ENCODE data around the gene SYT2.
A peak's percentile ranks its signal among the peaks of the same experiment; 100 is the strongest.
"Not testable (repeated sequence)": the region's sequence is repeated elsewhere in the genome, so short reads cannot be mapped to it uniquely, and the experiment has no call there.

The SYT2 gene

DNA sequence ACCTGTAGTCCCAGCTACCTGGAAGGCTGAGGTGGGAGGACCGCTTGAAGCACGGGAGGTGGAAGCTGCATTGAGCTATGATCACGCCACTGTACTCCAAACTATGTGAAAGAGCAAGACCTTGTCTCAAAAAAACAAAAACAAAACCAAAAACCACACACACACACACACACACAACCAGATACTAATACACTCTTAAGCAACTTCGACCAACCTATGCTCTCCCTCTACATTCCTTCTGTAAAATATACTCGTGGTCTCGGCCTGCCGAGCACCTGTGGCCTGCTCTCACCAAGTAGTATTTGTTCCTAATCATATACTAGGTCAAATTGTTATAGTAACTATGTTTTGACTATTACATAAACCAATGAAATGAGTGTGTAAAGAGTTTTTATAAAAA, 13.5 kb upstream of the SYT2 start:
- Histone ChIP-seq H3K4me1 (ENCODE audit: control insufficient read depth, insufficient read depth, low read length) (no peaks in the 10 kb centered on the region), H3K9me3 (ENCODE audit: control insufficient read depth, low read length) (no peaks in the 10 kb centered on the region), H3K9ac (ENCODE audit: low read length) (no peak overlapping the region), H3K27me3 (ENCODE audit: control insufficient read depth, insufficient read depth, low read length) (no peaks in the 10 kb centered on the region), H3K36me3 (ENCODE audit: control insufficient read depth, insufficient read depth, low read length) (peaks cover 3% of the 10 kb centered on the region), H3K4me3 (ENCODE audit: low read length) (no peak overlapping the region)

DNA sequence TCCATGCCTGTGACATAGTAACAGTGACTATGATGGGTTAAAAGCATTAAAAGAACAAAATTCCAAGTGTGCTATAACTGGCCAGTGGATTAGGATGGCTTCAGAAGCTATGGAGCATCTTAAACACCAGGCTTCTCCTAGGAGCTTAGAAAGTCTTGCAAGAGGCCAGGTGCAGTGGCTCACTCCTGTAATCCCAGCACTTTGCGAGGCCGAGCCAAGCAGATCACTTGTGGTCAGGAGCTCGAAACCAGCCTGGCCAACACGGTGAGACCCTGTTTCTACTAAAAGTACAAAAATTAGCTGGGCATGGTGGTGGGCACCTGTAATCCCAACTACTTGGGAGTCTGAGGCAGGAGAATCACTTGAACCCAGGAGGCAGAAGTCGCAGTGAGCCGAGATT, 12.8 kb upstream of the SYT2 start:
- H3K4me1 ChIP-seq (ENCODE audit: control insufficient read depth, insufficient read depth, low read length); H3K27me3 ChIP-seq (ENCODE audit: control insufficient read depth, insufficient read depth, low read length); H3K9me3 ChIP-seq (ENCODE audit: control insufficient read depth, low read length); H3K9ac ChIP-seq (ENCODE audit: low read length); H3K36me3 ChIP-seq (ENCODE audit: control insufficient read depth, insufficient read depth, low read length); H3K4me3 ChIP-seq (ENCODE audit: low read length): not testable (repeated sequence)

DNA sequence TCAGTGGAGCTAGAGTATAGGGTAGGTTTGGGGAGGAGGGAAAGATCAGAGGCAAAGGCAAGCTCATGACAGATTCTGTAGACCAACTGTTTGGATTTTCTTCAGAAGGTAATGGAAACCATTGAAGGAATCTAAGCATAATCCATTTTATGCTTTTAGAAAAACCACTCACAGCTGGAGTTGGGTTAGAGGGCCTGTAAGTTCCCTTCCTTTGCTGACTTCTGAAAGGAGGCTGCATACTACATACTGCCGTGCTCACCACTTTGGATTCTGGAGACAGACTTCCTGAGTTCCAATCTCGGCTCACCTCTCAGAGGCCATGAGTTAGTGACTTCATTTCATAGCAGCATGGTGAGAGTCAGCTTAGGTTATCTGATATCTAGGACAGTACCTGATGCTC, 6.4 kb upstream of the SYT2 start:
- H3K27me3 ChIP-seq (ENCODE audit: control insufficient read depth, insufficient read depth, low read length): no peaks in the 10 kb centered on the region
- H3K4me1 ChIP-seq (ENCODE audit: control insufficient read depth, insufficient read depth, low read length): peaks cover 10% of the 10 kb centered on the region
- no peaks in the 10 kb centered on the region for H3K9me3 ChIP-seq (ENCODE audit: control insufficient read depth, low read length)
- H3K36me3 ChIP-seq (ENCODE audit: control insufficient read depth, insufficient read depth, low read length): no peaks in the 10 kb centered on the region
- H3K4me3 ChIP-seq (ENCODE audit: low read length): no peak overlapping the region
- no peak overlapping the region for H3K9ac ChIP-seq (ENCODE audit: low read length)

DNA sequence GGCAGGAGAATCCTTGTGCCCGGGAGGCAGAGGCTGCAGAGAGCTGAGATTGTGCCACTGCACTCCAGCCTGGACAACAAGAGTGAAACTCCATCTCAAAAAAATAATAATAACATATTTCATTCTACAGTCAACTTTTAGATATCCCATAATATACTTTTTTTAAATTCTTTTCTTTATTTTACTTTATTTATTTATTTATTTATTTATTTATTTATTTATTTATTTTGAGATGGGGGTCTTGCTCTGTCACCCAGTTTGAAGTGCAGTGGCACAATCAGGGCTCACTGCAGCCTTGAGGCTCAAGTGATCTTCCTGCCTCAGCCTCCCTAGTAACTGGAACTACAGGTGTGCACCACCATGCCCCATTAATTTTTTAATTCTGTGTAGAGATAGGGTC, 3.9 kb upstream of the SYT2 start:
- not testable (repeated sequence) for H3K36me3 ChIP-seq (ENCODE audit: control insufficient read depth, insufficient read depth, low read length)
- peaks cover 19% of the 10 kb centered on the region for H3K27me3 ChIP-seq (ENCODE audit: control insufficient read depth, insufficient read depth, low read length)

DNA sequence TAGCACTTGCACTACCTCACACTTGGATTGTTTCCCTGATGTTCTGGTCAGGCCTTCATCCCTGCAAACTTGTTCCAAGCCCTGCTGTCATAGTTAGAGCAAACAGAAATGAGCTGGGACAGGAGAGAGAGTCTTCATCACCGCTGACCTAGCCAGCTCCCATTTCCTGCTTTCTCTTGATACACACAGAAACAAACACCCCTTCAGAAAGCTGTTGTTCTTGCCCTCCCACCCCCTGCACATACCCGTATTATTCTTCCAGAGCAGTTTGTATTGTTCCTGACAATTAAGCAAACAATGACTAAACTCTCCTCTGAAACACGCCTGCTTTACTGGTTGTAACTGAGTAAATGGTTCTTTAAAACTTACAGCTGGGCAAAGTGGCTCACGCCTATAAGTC, 2.9 kb upstream of the SYT2 start:
- Histone ChIP-seq H3K27me3 (ENCODE audit: control insufficient read depth, insufficient read depth, low read length) (peaks cover 30% of the 10 kb centered on the region), H3K4me3 (ENCODE audit: low read length) (no peak overlapping the region), H3K9me3 (ENCODE audit: control insufficient read depth, low read length) (no peaks in the 10 kb centered on the region), H3K36me3 (ENCODE audit: control insufficient read depth, insufficient read depth, low read length) (no peaks in the 10 kb centered on the region), H3K4me1 (ENCODE audit: control insufficient read depth, insufficient read depth, low read length) (peaks cover 24% of the 10 kb centered on the region), H3K9ac (ENCODE audit: low read length) (no peak overlapping the region)

More for the DNA sequence above, 3.9 kb upstream of the SYT2 start:
- not testable (repeated sequence) for H3K4me3 ChIP-seq (ENCODE audit: low read length); H3K9ac ChIP-seq (ENCODE audit: low read length); H3K9me3 ChIP-seq (ENCODE audit: control insufficient read depth, low read length)
- peaks cover 24% of the 10 kb centered on the region for H3K4me1 ChIP-seq (ENCODE audit: control insufficient read depth, insufficient read depth, low read length)

DNA sequence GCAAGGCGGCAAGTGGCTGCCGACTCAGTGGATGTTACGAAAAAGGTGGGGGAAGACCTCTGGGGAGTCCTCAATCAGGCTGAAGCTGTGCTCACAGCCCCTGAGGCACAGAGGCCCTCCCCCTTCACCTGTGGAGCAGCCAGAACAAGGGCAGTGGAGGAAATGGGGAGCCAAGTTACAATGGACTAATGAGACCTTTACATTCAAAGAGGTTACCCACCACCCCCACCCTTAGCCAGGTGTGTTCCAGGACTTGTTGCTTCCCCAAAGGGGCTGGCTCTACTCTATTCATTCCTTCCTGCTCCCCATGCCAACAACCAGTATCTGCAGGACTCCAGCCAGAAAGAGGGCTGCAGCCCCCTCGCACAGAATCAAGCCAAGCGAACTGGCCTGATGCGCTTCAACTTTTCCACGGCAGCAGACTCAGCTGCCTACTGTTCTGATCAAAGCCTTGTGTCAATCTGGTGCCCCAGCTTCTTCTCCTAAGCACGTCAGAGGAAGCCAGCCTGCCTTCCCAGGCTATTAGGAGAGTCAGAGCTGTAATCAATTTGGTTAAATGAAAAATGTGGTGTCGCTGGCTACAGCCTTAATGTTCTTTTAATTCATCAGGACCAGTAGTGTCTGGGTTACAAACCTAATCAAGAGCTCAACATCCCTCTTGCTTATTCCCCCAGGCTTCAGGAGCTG, 1.8 kb upstream of the SYT2 start:
- Histone ChIP-seq H3K27me3 (ENCODE audit: control insufficient read depth, insufficient read depth, low read length) (peaks cover 40% of the 10 kb centered on the region), H3K9me3 (ENCODE audit: control insufficient read depth, low read length) (no peaks in the 10 kb centered on the region), H3K9ac (ENCODE audit: low read length) (no peak overlapping the region), H3K4me1 (ENCODE audit: control insufficient read depth, insufficient read depth, low read length) (peaks cover 24% of the 10 kb centered on the region), H3K36me3 (ENCODE audit: control insufficient read depth, insufficient read depth, low read length) (no peaks in the 10 kb centered on the region), H3K4me3 (ENCODE audit: low read length) (no peak overlapping the region)

DNA sequence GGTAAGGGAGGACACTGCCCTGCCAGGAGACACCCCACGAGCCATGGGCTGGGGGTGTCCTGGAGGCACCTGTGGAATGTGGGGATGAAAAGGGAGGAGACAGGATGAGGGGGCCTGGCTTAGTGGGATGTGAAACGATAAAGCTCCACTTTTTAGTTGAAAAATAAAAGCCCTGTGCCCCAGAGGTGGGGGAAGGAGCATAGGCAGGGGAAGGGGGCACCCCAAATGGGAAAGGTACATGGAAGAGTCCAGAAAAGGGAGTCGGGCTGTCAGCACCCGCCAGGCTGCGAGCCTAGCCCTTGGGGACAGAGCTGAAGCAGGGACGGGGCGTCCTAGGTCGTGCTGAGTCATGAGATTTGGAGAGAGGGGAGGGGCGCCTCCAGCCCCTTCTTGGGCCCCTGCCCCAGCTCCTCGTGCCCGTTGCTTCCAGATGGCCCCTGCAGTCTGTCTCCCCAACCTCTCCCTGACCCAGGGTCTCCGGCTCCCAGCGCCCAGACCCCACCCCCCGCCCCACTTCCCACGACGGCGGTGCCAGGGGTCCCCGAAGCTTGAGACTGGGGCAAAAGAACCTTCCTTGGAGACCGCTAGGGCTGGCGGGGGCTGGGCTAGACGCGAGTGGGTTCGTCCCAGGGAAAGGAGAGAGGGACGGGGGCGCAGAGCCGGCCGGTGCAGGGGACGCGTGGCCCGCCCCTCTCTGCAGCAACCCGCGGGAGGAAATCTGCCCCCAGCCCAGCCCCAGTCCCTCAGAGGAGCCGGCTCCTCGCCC, 795 bp downstream of the SYT2 start:
- Histone ChIP-seq H3K27me3 (ENCODE audit: control insufficient read depth, insufficient read depth, low read length) (peaks cover 59% of the 10 kb centered on the region), H3K36me3 (ENCODE audit: control insufficient read depth, insufficient read depth, low read length) (no peaks in the 10 kb centered on the region), H3K4me1 (ENCODE audit: control insufficient read depth, insufficient read depth, low read length) (peaks cover 24% of the 10 kb centered on the region), H3K4me3 (ENCODE audit: low read length) (no peak overlapping the region), H3K9ac (ENCODE audit: low read length) (peak overlapping the region; percentile 22), H3K9me3 (ENCODE audit: control insufficient read depth, low read length) (no peaks in the 10 kb centered on the region)

DNA sequence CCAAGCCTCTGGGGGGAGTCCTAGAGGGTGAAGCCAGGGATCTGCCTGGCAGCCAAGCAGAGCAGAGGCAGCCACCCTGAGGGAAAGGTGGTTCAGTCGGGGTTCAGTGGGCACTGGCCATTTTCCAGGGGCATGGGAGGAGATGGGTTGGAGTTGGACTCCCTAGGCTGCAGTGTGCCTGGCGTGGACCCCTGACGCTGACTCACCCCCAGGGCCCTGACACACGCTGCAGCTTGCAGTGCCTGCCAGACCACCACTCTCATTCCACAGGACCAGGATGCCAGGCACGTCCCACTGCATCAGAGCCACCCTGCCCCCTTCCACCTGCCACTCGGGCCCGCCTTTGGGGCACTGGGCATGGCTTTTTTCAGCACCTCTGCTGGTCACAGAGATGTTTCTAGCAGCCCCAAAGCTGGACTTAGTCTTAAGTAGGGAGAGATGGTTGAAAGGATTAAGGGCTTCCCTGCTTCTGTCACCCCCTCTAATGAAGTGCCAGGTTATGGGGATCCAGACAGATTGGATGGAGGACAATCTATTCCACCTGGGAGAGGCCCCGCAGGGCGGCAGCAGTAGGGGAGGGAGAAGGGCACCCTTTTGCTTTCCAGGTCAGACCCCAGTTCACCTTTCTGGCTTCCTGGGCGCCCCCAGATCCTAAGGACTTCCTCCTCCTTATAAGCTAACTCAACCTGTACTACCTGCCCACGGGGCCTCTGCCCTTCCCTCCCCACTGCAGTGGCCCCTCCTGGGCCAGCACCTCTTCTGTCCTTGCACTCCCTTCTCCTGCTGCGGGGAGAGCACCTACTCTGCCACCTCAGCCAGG, 1.6 kb downstream of the SYT2 start:
- Histone ChIP-seq H3K9ac (ENCODE audit: low read length) (no peak overlapping the region), H3K4me1 (ENCODE audit: control insufficient read depth, insufficient read depth, low read length) (peaks cover 24% of the 10 kb centered on the region), H3K4me3 (ENCODE audit: low read length) (no peak overlapping the region), H3K9me3 (ENCODE audit: control insufficient read depth, low read length) (no peaks in the 10 kb centered on the region), H3K36me3 (ENCODE audit: control insufficient read depth, insufficient read depth, low read length) (no peaks in the 10 kb centered on the region), H3K27me3 (ENCODE audit: control insufficient read depth, insufficient read depth, low read length) (peaks cover 59% of the 10 kb centered on the region)

DNA sequence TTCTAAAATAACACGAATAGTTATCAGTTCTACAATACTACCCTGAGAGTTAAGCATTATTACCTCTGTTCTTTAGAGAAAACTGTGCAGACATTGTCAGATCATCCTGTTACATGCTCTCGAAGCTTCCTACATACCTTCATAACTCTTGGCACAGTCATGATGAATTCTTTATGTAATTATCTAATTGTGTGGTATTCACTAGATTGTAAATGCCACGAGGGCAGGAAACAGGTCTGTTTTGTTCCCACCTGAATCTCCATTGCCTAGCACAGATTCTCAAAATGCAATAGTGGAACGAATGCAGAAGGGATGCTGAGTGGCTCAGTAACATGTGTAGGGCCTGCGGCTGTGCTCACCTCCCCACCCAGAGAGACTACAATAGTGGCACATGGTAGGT, 3.4 kb downstream of the SYT2 start:
- Histone ChIP-seq H3K9ac (ENCODE audit: low read length) (no peak overlapping the region), H3K36me3 (ENCODE audit: control insufficient read depth, insufficient read depth, low read length) (no peaks in the 10 kb centered on the region), H3K27me3 (ENCODE audit: control insufficient read depth, insufficient read depth, low read length) (peaks cover 70% of the 10 kb centered on the region), H3K4me1 (ENCODE audit: control insufficient read depth, insufficient read depth, low read length) (peaks cover 15% of the 10 kb centered on the region), H3K4me3 (ENCODE audit: low read length) (no peak overlapping the region), H3K9me3 (ENCODE audit: control insufficient read depth, low read length) (no peaks in the 10 kb centered on the region)

DNA sequence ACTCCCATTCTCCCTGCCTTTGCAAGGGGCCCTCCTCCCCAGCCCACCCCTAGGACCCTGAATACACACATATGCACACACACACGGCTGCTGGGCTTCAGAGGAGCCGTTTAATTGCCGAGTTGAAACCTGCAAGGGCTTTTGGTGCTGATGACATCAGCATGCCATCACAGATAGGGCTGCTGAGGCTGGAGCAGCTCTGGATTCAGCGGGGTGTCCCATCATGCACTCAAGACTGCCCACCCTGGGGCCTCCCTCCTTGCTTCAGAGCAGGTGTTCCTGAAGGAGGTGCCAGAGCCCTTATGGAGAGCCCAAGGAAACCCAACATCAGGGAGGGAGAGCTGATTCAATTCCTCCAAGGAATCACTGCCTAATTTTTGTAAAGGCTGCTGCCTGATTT, 5.7 kb downstream of the SYT2 start:
- no peaks in the 10 kb centered on the region for H3K9me3 ChIP-seq (ENCODE audit: control insufficient read depth, low read length)
- peaks cover 5% of the 10 kb centered on the region for H3K4me1 ChIP-seq (ENCODE audit: control insufficient read depth, insufficient read depth, low read length)
- peaks cover 55% of the 10 kb centered on the region for H3K27me3 ChIP-seq (ENCODE audit: control insufficient read depth, insufficient read depth, low read length)
- H3K4me3 ChIP-seq (ENCODE audit: low read length): no peak overlapping the region
- no peaks in the 10 kb centered on the region for H3K36me3 ChIP-seq (ENCODE audit: control insufficient read depth, insufficient read depth, low read length)
- no peak overlapping the region for H3K9ac ChIP-seq (ENCODE audit: low read length)

DNA sequence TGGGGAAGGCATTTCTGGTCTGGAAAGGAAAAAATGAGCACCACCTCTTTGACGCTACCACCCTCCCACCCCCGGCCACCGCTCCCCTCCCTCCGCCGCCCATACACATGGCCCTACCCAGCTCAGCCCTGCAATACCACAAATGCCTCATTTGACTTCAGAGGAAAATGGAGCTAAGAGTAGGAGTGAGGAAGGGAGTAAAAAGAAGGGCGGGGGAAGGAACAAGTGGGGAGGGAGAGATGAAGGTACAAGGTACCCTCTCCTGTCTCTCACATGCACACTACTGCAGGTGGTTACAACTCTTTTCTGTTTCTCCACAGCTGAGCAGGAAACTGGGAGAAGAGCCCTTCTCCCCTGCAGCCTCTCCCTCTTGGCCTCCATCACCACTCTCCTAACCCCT, 7.1 kb downstream of the SYT2 start:
- H3K9ac ChIP-seq (ENCODE audit: low read length): no peak overlapping the region
- no peak overlapping the region for H3K4me3 ChIP-seq (ENCODE audit: low read length)
- H3K36me3 ChIP-seq (ENCODE audit: control insufficient read depth, insufficient read depth, low read length): no peaks in the 10 kb centered on the region
- no peaks in the 10 kb centered on the region for H3K4me1 ChIP-seq (ENCODE audit: control insufficient read depth, insufficient read depth, low read length)
- peaks cover 41% of the 10 kb centered on the region for H3K27me3 ChIP-seq (ENCODE audit: control insufficient read depth, insufficient read depth, low read length)
- H3K9me3 ChIP-seq (ENCODE audit: control insufficient read depth, low read length): no peaks in the 10 kb centered on the region

DNA sequence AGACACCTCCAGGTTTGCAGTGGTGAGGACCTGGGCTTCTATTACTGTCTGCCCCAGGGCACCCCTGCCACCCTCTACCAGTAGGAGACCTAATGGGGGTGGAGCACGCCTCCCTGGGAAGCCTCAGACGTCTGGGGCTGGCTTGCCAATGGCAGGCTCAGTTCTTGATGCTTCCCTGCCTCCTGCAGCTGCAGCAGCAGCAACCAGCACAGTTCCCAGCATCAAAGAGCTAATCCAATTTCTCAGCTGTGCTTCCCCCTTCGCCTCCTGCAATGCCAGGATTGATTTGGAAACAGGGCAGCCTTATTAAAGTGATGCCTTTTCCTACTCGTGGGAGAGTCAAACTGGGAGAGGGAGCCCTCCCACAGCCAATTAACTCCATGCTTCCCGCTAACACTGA, 8.2 kb downstream of the SYT2 start:
- Histone ChIP-seq H3K4me3 (ENCODE audit: low read length) (no peak overlapping the region), H3K9ac (ENCODE audit: low read length) (no peak overlapping the region), H3K36me3 (ENCODE audit: control insufficient read depth, insufficient read depth, low read length) (no peaks in the 10 kb centered on the region), H3K27me3 (ENCODE audit: control insufficient read depth, insufficient read depth, low read length) (peaks cover 30% of the 10 kb centered on the region), H3K4me1 (ENCODE audit: control insufficient read depth, insufficient read depth, low read length) (peaks cover 3% of the 10 kb centered on the region), H3K9me3 (ENCODE audit: control insufficient read depth, low read length) (no peaks in the 10 kb centered on the region)
